Skeletal muscle tissue (tissue), 4 donors: ENCODE results near the gene RBM8A. TPM values are rescaled to one million over a fixed set of nuclear protein-coding genes. Genes with fewer than 3 reads are reported as not detected.
A peak's percentile ranks its signal among the peaks of the same experiment; 100 is the strongest.

Experiments used
- H3K27ac ChIP-seq: one replicate; pipeline ENCODE4 v1.7.0; 2013; ENCODE audit warnings: mild to moderate bottlenecking, low read depth, low read length, inconsistent platforms
- H3K27me3 ChIP-seq, 3 donors: one replicate each; pipeline ENCODE4 v1.7.0; 2013; ENCODE audit warnings: low read length in 3 of 3; ENCODE audit not compliant: control insufficient read depth in 3 of 3, insufficient read depth in 3 of 3
- H3K36me3 ChIP-seq, 3 donors: one replicate each; pipeline ENCODE4 v1.7.0; 2013; ENCODE audit warnings: low read length in 3 of 3; ENCODE audit not compliant: control insufficient read depth in 3 of 3, insufficient read depth in 3 of 3
- H3K4me1 ChIP-seq, 3 donors: one replicate each; pipeline ENCODE4 v1.7.0; 2013; ENCODE audit warnings: low read length in 3 of 3, mild to moderate bottlenecking in 3 of 3; ENCODE audit not compliant: control insufficient read depth in 3 of 3, insufficient read depth in 3 of 3
- H3K4me3 ChIP-seq, 3 donors: one replicate each; pipeline ENCODE4 v1.7.0; 2013; ENCODE audit warnings: low read length in 3 of 3
- H3K9ac ChIP-seq, 3 donors: one replicate each; pipeline ENCODE4 v1.7.0; 2013; ENCODE audit warnings: low read length in 3 of 3, mild to moderate bottlenecking in 3 of 3, moderate library complexity in 2 of 3, low read depth in 1 of 3
- H3K9me3 ChIP-seq, 3 donors: one replicate each; pipeline ENCODE4 v1.7.0; 2013; ENCODE audit warnings: low read length in 3 of 3; ENCODE audit not compliant: control insufficient read depth in 3 of 3
- total RNA-seq: library from RNA; depleted of rRNA; stranded (reverse); fragments of >200 nt; gene quantifications from one replicate; pipeline ENCODE4 v1.2.3, GENCODE V29; 2014
- donor health status: Osteomylitis.

Gene RBM8A
- total RNA-seq, 1 donor from 2014 or later: 36.5 TPM

- Histone ChIP-seq H3K9me3 (no peaks in the 10 kb centered on the region), H3K9ac (peak overlapping the region; percentile 79 to 94 (median 85)), H3K36me3 (no peaks in the 10 kb centered on the region), H3K27ac (peak overlapping the region; percentile 71), H3K4me1 (peaks cover 58 to 63% (median 60%) of the 10 kb centered on the region in 3 donors), H3K27me3 (no peaks in the 10 kb centered on the region), H3K4me3 (peak overlapping the region; percentile 79 to 87 (median 86))
Measured at GRCh38 chr1:145962157-145963102, 35.1 kb upstream of the RBM8A start.

- Histone ChIP-seq H3K4me3 (peak overlapping the region; percentile 79 to 87 (median 86)), H3K4me1 (peaks cover 60 to 68% (median 62%) of the 10 kb centered on the region in 3 donors), H3K9ac (peak overlapping the region; percentile 79 to 87 (median 82)), H3K27ac (peak overlapping the region; percentile 10), H3K36me3 (no peaks in the 10 kb centered on the region), H3K9me3 (no peaks in the 10 kb centered on the region), H3K27me3 (no peaks in the 10 kb centered on the region)
Measured at GRCh38 chr1:145961425-145962156, 34.3 kb upstream of the RBM8A start.

DNA sequence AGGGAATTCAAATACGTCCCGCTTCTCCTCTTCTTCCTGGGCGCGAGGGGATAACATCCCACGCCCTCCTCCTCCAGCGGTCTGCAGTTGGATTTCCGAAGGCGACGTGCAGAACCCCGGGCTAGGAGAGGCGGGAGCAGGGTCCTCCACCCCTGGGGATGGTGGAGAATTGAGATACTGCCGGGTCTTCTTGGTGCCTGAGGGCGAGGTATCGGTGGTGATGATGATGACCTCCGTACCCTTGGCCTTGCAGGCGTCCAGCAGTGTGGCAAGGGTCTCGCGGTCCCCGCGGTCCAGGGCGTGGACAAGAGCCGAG lies 33.8 kb upstream of the RBM8A start:
- peaks cover 62 to 72% (median 68%) of the 10 kb centered on the region in 3 donors for H3K4me1 ChIP-seq
- peak overlapping the region; percentile 79 to 87 (median 86) for H3K4me3 ChIP-seq
- H3K9ac ChIP-seq: peak overlapping the region; percentile 79 to 87 (median 82)
- H3K9me3 ChIP-seq: no peaks in the 10 kb centered on the region
- H3K27me3 ChIP-seq: no peaks in the 10 kb centered on the region
- H3K36me3 ChIP-seq: no peaks in the 10 kb centered on the region
- H3K27ac ChIP-seq: peak overlapping the region; percentile 77

DNA sequence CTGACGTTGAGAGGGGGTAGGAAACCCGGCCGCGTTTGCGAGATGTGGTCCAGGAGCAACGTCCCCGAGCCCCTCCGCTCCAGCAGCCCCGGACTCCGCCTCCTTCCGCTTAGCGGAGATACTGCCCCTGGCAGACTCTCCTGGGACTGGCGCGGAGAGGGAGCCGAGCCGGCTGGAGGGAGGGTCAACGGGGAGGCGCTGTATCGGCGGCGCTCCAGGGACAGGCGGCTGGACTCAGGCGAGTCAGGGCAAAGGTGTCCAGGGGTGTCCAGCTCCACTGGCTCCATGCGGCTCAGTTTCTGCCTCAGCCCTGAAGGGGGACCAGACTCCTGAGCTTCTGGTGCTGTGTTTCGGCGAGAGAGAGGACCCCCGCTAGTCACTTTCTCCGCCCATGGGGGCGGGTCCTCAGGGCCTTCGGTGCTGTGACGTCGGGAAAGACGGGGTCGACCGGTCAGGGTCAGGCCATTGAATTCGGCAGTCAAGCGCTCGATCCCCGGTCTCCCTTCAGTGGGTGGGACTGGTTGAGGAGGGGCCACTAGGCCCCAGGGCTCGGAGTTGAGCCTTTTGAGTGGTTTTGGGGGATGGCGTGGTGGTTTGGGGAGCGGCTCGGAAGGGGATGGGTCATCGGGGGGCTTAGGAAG lies 33.3 kb upstream of the RBM8A start:
- Histone ChIP-seq H3K9ac (peak overlapping the region; percentile 79 to 87 (median 82)), H3K9me3 (no peaks in the 10 kb centered on the region), H3K4me1 (peaks cover 67 to 77% (median 73%) of the 10 kb centered on the region in 3 donors), H3K27me3 (no peaks in the 10 kb centered on the region), H3K4me3 (peak overlapping the region; percentile 79 to 87 (median 86)), H3K27ac (peak overlapping the region; percentile 77), H3K36me3 (no peaks in the 10 kb centered on the region)

DNA sequence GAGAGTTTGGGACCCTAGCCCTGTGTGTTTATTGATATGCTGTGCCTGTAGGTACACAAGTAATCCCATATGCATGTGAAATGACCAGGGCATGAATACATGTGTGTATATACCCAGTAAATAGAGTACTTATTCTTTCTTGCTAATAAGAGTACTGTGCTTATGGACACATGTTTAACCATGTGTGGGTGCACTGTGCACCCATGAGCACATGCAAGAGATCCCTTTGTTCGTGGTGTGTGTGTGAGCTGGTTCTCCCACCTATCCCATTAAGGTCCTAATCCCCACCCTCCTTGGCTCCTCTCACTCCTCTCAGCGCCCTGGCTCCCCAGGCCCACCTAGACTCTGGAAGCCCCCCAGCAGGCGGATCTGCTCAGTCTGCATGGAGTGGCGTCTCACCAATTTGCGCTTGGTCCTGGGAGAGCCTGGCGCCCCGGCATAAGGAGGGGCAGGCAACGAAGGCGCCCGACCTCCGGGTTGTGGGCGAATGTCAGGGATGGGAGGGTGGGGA lies 32.7 kb upstream of the RBM8A start:
- H3K36me3 ChIP-seq: no peaks in the 10 kb centered on the region
- H3K9me3 ChIP-seq: no peaks in the 10 kb centered on the region
- peaks cover 73 to 78% (median 76%) of the 10 kb centered on the region in 3 donors for H3K4me1 ChIP-seq
- H3K9ac ChIP-seq: peak overlapping the region in 2 of 3 donors; percentile 82 to 87
- no peaks in the 10 kb centered on the region for H3K27me3 ChIP-seq
- H3K27ac ChIP-seq: peak overlapping the region; percentile 77
- peak overlapping the region; percentile 79 to 87 (median 86) for H3K4me3 ChIP-seq

DNA sequence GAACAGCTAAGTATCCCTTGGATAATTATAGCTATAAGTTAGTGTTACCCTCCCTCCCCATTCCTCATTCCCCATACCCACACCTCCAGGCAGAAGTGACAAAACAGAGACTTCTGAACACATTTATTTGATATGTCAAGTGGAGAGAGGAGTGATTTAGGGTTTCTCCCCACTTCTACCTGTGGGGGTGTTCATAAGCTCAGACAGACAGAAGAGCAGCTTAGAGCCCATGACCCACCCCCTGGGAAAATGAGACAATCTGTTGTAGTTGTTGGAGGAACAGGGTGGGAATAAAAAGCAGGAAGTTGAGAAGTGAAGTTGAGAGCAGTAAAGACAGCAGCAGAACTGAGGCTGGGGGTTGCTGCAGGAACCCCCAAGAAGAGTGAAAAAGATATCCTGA lies 32.0 kb upstream of the RBM8A start:
- peak overlapping the region; percentile 14 for H3K27ac ChIP-seq
- H3K9me3 ChIP-seq: no peaks in the 10 kb centered on the region
- H3K4me3 ChIP-seq: no peak overlapping the region
- H3K36me3 ChIP-seq: no peaks in the 10 kb centered on the region
- H3K27me3 ChIP-seq: no peaks in the 10 kb centered on the region
- H3K9ac ChIP-seq: no peak overlapping the region
- H3K4me1 ChIP-seq: peaks cover 79 to 81% (median 81%) of the 10 kb centered on the region in 3 donors

GRCh38 chr1:145958734-145959133 lies 31.4 kb upstream of the RBM8A start:
- H3K9ac ChIP-seq: no peak overlapping the region
- H3K9me3 ChIP-seq: no peaks in the 10 kb centered on the region
- H3K4me1 ChIP-seq: peaks cover 78 to 82% (median 79%) of the 10 kb centered on the region in 3 donors
- H3K36me3 ChIP-seq: no peaks in the 10 kb centered on the region
- H3K27ac ChIP-seq: no peak overlapping the region
- H3K4me3 ChIP-seq: peak overlapping the region in 1 of 3 donors; percentile 79
- no peaks in the 10 kb centered on the region for H3K27me3 ChIP-seq

- H3K9ac ChIP-seq: peak within 1 kb of the TSS; percentile 76 to 92 (median 79)
- peak within 1 kb of the TSS; percentile 69 to 84 (median 79) for H3K4me3 ChIP-seq
- H3K27me3 ChIP-seq: no peaks in the 10 kb centered on the region
- no peaks in the 10 kb centered on the region for H3K9me3 ChIP-seq
- H3K4me1 ChIP-seq: peaks cover 72 to 76% (median 73%) of the 10 kb centered on the region in 3 donors
- H3K27ac ChIP-seq: peak within 1 kb of the TSS; percentile 90
- H3K36me3 ChIP-seq: no peaks in the 10 kb centered on the region
Measured at GRCh38 chr1:145957443-145958319, 30.4 kb upstream of the RBM8A start, which contains the start of gene LIX1L. Gene LIX1L, minus strand, starts transcription at chr1:145958017. Its CDS starts 90 bp downstream, at chr1:145957927.
